PC-3 (cell line): Measurements from ENCODE around the gene MOCS2. TPM values are rescaled to one million over a fixed set of nuclear protein-coding genes. Genes with fewer than 3 reads are reported as not detected.

Source experiments
- ATAC-seq: fragments of 200-7000 bp; cut with Tn5 transposase; 2 replicates; pipeline ENCODE4 v1.9.1; 2020; ENCODE audit warnings: mild to moderate bottlenecking, moderate library complexity
- BruUV-seq: library from RNA; stranded (reverse); fragments of 400-500 nt; replicated peaks from 2 replicates; lab custom pipeline; 2021; lab: Mats Ljungman, UMichigan
- CTCF ChIA-PET: fragments of 300-600 bp; sonication (Branson Sonifier 250); formaldehyde crosslinking; loops from one replicate; lab custom pipeline; 2022; ENCODE audit warnings: antibody characterized with exemption; lab: Charles Lee
- POLR2A ChIA-PET: fragments of 300-600 bp; sonication (Branson Sonifier 250); formaldehyde crosslinking; loops from one replicate; lab custom pipeline; 2022; ENCODE audit warnings: antibody characterized with exemption; ENCODE audit not compliant: unreplicated experiment; lab: Charles Lee
- DNase-seq: peaks from one replicate; pipeline ENCODE4 v3.0.0-alpha.2; 2015
- H2AFZ ChIP-seq: fragments of 300-600 bp; sonication (generic); 2 replicates; pipeline ENCODE4 v1.6.0; 2016; ENCODE audit warnings: antibody characterized with exemption, low read length
- H3F3A ChIP-seq: fragments of 300-600 bp; sonication (generic); one replicate; pipeline ENCODE4 v1.6.0; 2017; ENCODE audit warnings: antibody characterized with exemption, low read length, control low read depth, mild to moderate bottlenecking; ENCODE audit not compliant: unreplicated experiment
- H3K27ac ChIP-seq: fragments of 300-600 bp; sonication (generic); 2 replicates; pipeline ENCODE4 v1.5.1; 2016; ENCODE audit warnings: mild to moderate bottlenecking, low read length
- H3K27me3 ChIP-seq: fragments of 300-600 bp; sonication (generic); 2 replicates; pipeline ENCODE4 v1.6.1; 2016; ENCODE audit warnings: low read length, mixed read lengths
- H3K36me3 ChIP-seq: fragments of 300-600 bp; sonication (generic); 2 replicates; pipeline ENCODE4 v1.6.1; 2016; ENCODE audit warnings: low read depth, mixed run types, low read length, mixed read lengths
- H3K4me1 ChIP-seq: fragments of 300-600 bp; sonication (generic); 2 replicates; pipeline ENCODE4 v1.5.1; 2016; ENCODE audit warnings: low read length; ENCODE audit not compliant: insufficient read depth
- H3K4me2 ChIP-seq: fragments of 300-600 bp; sonication (generic); 2 replicates; pipeline ENCODE4 v1.6.0; 2016; ENCODE audit warnings: low read length
- H3K4me3 ChIP-seq: fragments of 300-600 bp; sonication (generic); 2 replicates; pipeline ENCODE4 v1.5.1; 2016; ENCODE audit warnings: mild to moderate bottlenecking, low read length, mixed read lengths
- H3K79me2 ChIP-seq: fragments of 300-600 bp; sonication (generic); 2 replicates; pipeline ENCODE4 v1.6.1; 2017; ENCODE audit warnings: low read length, mixed read lengths
- H3K9ac ChIP-seq: fragments of 300-600 bp; sonication (generic); 2 replicates; pipeline ENCODE4 v1.6.0; 2016; ENCODE audit warnings: mild to moderate bottlenecking, low read length
- H3K9me2 ChIP-seq: fragments of 300-600 bp; sonication (generic); replicated peaks from 2 replicates; pipeline ENCODE4 v1.6.1; 2016; ENCODE audit warnings: mixed run types, low read length, mixed read lengths
- H3K9me3 ChIP-seq: fragments of 300-600 bp; sonication (generic); 2 replicates; pipeline ENCODE4 v1.6.1; 2016; ENCODE audit warnings: low read length, mixed read lengths
- H4K20me1 ChIP-seq: fragments of 300-600 bp; sonication (generic); 2 replicates; pipeline ENCODE4 v1.6.1; 2016; ENCODE audit warnings: low read length, mixed read lengths
- CTCF ChIP-seq: fragments of 300-600 bp; sonication (generic); conservative IDR thresholded peaks from 2 replicates; pipeline ENCODE4 v1.5.1; 2017; ENCODE audit warnings: antibody characterized with exemption, low read depth, mild to moderate bottlenecking, low read length
- EZH2 ChIP-seq: fragments of 300-600 bp; sonication (generic); IDR thresholded peaks from one replicate; pipeline ENCODE4 v1.6.1; 2017; ENCODE audit warnings: antibody characterized with exemption, mild to moderate bottlenecking, low read length; ENCODE audit not compliant: unreplicated experiment
- EZH2phosphoT487 ChIP-seq: fragments of 300-600 bp; sonication (generic); IDR thresholded peaks from 2 replicates; pipeline ENCODE4 v1.6.1; 2018; ENCODE audit warnings: mild to moderate bottlenecking, antibody characterized with exemption, low read length, borderline replicate concordance
- intact Hi-C: fragments of 100-400 bp; cut with micrococcal nuclease; formaldehyde crosslinking; loops from 2 replicates; pipeline ENCODE4 v1.9.0; 2023
- total RNA-seq: library from RNA; depleted of rRNA; stranded (reverse); fragments of >200 nt; gene quantifications from 2 replicates; pipeline ENCODE4 v1.2.3, GENCODE V29; 2014

Gene MOCS2
- total RNA-seq, 1 experiment from 2014 or later = 26.5 TPM

- Histone ChIP-seq H3K9me3 (no peaks in the 10 kb centered on the region), H4K20me1 (no peaks in the 10 kb centered on the region), H3K4me1 (no peaks in the 10 kb centered on the region), H3K9me2 (no peaks in the 10 kb centered on the region), H3K27me3 (no peaks in the 10 kb centered on the region), H3K79me2 (no peaks in the 10 kb centered on the region), H3F3A (no peaks in the 10 kb centered on the region), H3K4me3 (no peak overlapping the region), H3K4me2 (no peak overlapping the region), H3K36me3 (no peaks in the 10 kb centered on the region), H3K9ac (no peak overlapping the region), H2AFZ (no peak overlapping the region), H3K27ac (no peak overlapping the region)
- DNase-seq (no peak), ATAC-seq (no peak)
- BruUV-seq = no TSS peak
- TF ChIP-seq EZH2 = no peak
- TF ChIP-seq CTCF = no peak
- TF ChIP-seq EZH2phosphoT487 = no peak
- POLR2A ChIA-PET = no interaction called here
- CTCF ChIA-PET = no interaction called here
- intact Hi-C loops = loop anchor here (5.0 to 10.0 kb wide), 2 partner anchors 463 to 755 kb away; no protein-coding TSS in a partner anchor
Measured at GRCh38 chr5:53120165-53120564, 10.6 kb upstream of the MOCS2 start.

- H2AFZ ChIP-seq = no peak overlapping the region
- H3K9me3 ChIP-seq = no peaks in the 10 kb centered on the region
- ChIA-PET POLR2A (no interaction called here), CTCF (no interaction called here)
- TF ChIP-seq EZH2phosphoT487 = no peak
- no peak for TF ChIP-seq CTCF
- H3K36me3 ChIP-seq = no peaks in the 10 kb centered on the region
- H3F3A ChIP-seq = no peaks in the 10 kb centered on the region
- ATAC-seq = no peak
- H3K4me2 ChIP-seq = no peak overlapping the region
- no peaks in the 10 kb centered on the region for H3K4me1 ChIP-seq
- H3K9me2 ChIP-seq = no peaks in the 10 kb centered on the region
- no TSS peak for BruUV-seq
- H3K79me2 ChIP-seq = no peaks in the 10 kb centered on the region
- H3K9ac ChIP-seq = no peak overlapping the region
- H3K4me3 ChIP-seq = no peak overlapping the region
- no peaks in the 10 kb centered on the region for H3K27me3 ChIP-seq
- no peak overlapping the region for H3K27ac ChIP-seq
- DNase-seq = no peak
- no peaks in the 10 kb centered on the region for H4K20me1 ChIP-seq
- intact Hi-C loops = no loop called here
Measured at GRCh38 chr5:53118879-53119278, 9.3 kb upstream of the MOCS2 start.

- CTCF ChIA-PET = interaction anchor here (1.4 kb wide), 1 partner anchor 169 kb away, joined by 4 read pairs; no protein-coding TSS in a partner anchor
- intact Hi-C loops = no loop called here
- BruUV-seq = no TSS peak
Measured at GRCh38 chr5:53116597-53116996, 7.0 kb upstream of the MOCS2 start.

More at GRCh38 chr5:53116597-53116996, 7.0 kb upstream of the MOCS2 start:
- Histone ChIP-seq H3K9me3 (no peaks in the 10 kb centered on the region), H3K79me2 (no peaks in the 10 kb centered on the region), H3K27me3 (no peaks in the 10 kb centered on the region), H3K36me3 (no peaks in the 10 kb centered on the region), H3K4me3 (no peak overlapping the region), H3K9me2 (no peaks in the 10 kb centered on the region), H2AFZ (no peak overlapping the region), H3K4me2 (no peak overlapping the region), H3K4me1 (no peaks in the 10 kb centered on the region), H3K27ac (no peak overlapping the region), H3K9ac (no peak overlapping the region), H4K20me1 (no peaks in the 10 kb centered on the region), H3F3A (no peaks in the 10 kb centered on the region)
- ATAC-seq (no peak), DNase-seq (no peak)
- TF ChIP-seq CTCF (no peak), EZH2 (no peak), EZH2phosphoT487 (no peak)
- POLR2A ChIA-PET = no interaction called here
